Liver (tissue), 9 donors: Measurements from ENCODE around the gene MPDZ. TPM values are rescaled to one million over a fixed set of nuclear protein-coding genes. Genes with fewer than 3 reads are reported as not detected.
A peak's percentile ranks its signal among the peaks of the same experiment; 100 is the strongest.

Source experiments
- DNase-seq: peaks from one replicate; pipeline ENCODE4 v3.0.0-alpha.2; 2017; ENCODE audit warnings: low spot score
- H3K27ac ChIP-seq, 2 donors: one replicate each; pipeline ENCODE4 v1.7.0; 2013; ENCODE audit warnings: inconsistent platforms in 2 of 2, low read length in 2 of 2, control low read depth in 1 of 2, low read depth in 1 of 2, mild to moderate bottlenecking in 1 of 2
- H3K27me3 ChIP-seq, 4 donors: one replicate each; pipeline versions ENCODE4 v1.6.1 to v1.7.0; 2013; ENCODE audit warnings: low read length in 3 of 4, inconsistent platforms in 1 of 4, mild to moderate bottlenecking in 1 of 4, moderate library complexity in 1 of 4; ENCODE audit not compliant: control insufficient read depth in 4 of 4, insufficient read depth in 4 of 4
- H3K36me3 ChIP-seq, 4 donors: one replicate each; pipeline versions ENCODE4 v1.6.1 to v1.7.0; 2013; ENCODE audit warnings: low read length in 3 of 4, mild to moderate bottlenecking in 3 of 4, low read depth in 1 of 4, moderate library complexity in 1 of 4; ENCODE audit not compliant: control insufficient read depth in 4 of 4, insufficient read depth in 3 of 4
- H3K4me1 ChIP-seq, 4 donors: one replicate each; pipeline versions ENCODE4 v1.6.1 to v1.7.0; 2013; ENCODE audit warnings: low read length in 3 of 4, mild to moderate bottlenecking in 3 of 4, moderate library complexity in 1 of 4; ENCODE audit not compliant: control insufficient read depth in 4 of 4, insufficient read depth in 4 of 4
- H3K4me3 ChIP-seq, 3 donors: one replicate each; pipeline versions ENCODE4 v1.6.1 to v1.7.0; 2013; ENCODE audit warnings: low read length in 3 of 3, control low read depth in 1 of 3, low read depth in 1 of 3, mild to moderate bottlenecking in 1 of 3
- H3K9ac ChIP-seq, 2 donors: one replicate each; pipeline ENCODE4 v1.7.0; 2013; ENCODE audit warnings: low read length in 2 of 2, mild to moderate bottlenecking in 2 of 2, moderate library complexity in 2 of 2, control low read depth in 1 of 2, low read depth in 1 of 2
- H3K9me3 ChIP-seq, 4 donors: one replicate each; pipeline versions ENCODE4 v1.6.1 to v1.7.0; 2013; ENCODE audit warnings: low read length in 3 of 4; ENCODE audit not compliant: control insufficient read depth in 4 of 4
- ATF3 ChIP-seq: IDR thresholded peaks from 2 replicates; pipeline ENCODE4 v1.6.1; 2016; ENCODE audit warnings: antibody characterized with exemption
- CTCF ChIP-seq: fragments of 150-350 bp; IDR thresholded peaks from 2 replicates; pipeline ENCODE4 v1.5.1; 2017; ENCODE audit warnings: improper control_type of control experiment, low read depth, low read length; ENCODE audit not compliant: missing input control
- EGR1 ChIP-seq, 2 donors: IDR thresholded peaks; 2 replicates each; pipeline ENCODE4 v1.6.1; 2016 to 2018; ENCODE audit warnings: antibody characterized with exemption in 2 of 2, low read depth in 2 of 2
- FOXA1 ChIP-seq: IDR thresholded peaks from 2 replicates; pipeline ENCODE4 v1.6.1; 2016; ENCODE audit warnings: antibody characterized with exemption
- GABPA ChIP-seq, 2 donors: IDR thresholded peaks in 1 of 2; conservative IDR thresholded peaks in 1 of 2; 2 replicates each; pipeline ENCODE4 v1.6.1; 2016; ENCODE audit warnings: antibody characterized with exemption in 2 of 2, mild to moderate bottlenecking in 1 of 2, moderate library complexity in 1 of 2
- HNF4A ChIP-seq, 2 donors: conservative IDR thresholded peaks; 2 replicates each; pipeline ENCODE4 v1.6.1; 2016; ENCODE audit warnings: antibody characterized with exemption in 2 of 2, mild to moderate bottlenecking in 2 of 2
- HNF4G ChIP-seq: IDR thresholded peaks from 2 replicates; pipeline ENCODE4 v1.6.1; 2016; ENCODE audit warnings: antibody characterized with exemption
- JUND ChIP-seq, 2 donors: IDR thresholded peaks; 2 replicates each; pipeline ENCODE4 v1.6.1; 2016; ENCODE audit warnings: antibody characterized with exemption in 2 of 2
- RAD21 ChIP-seq, 2 donors: IDR thresholded peaks; 2 replicates each; pipeline ENCODE4 v1.6.1; 2016; ENCODE audit warnings: antibody characterized with exemption in 2 of 2, mild to moderate bottlenecking in 2 of 2
- REST ChIP-seq: IDR thresholded peaks from 2 replicates; pipeline ENCODE4 v1.6.1; 2016; ENCODE audit warnings: antibody characterized with exemption, mild to moderate bottlenecking
- SP1 ChIP-seq: IDR thresholded peaks from 2 replicates; pipeline ENCODE4 v1.6.1; 2018; ENCODE audit warnings: antibody characterized with exemption, mild to moderate bottlenecking
- TAF1 ChIP-seq: conservative IDR thresholded peaks from 2 replicates; pipeline ENCODE4 v1.6.1; 2016; ENCODE audit warnings: antibody characterized with exemption, mild to moderate bottlenecking
- WGBS: extraction: QIAGEN DNeasy Blood & Tissue Kit; methylation state at CpG from one replicate; pipeline ENCODE4 v1.1.7; 2013; 5-methylcytosine and 5-hydroxymethylcytosine counted together
- polyA plus RNA-seq, 2 donors: library from polyadenylated mRNA; stranded (reverse) in 1 of 2; unstranded in 1 of 2; fragments of 200-250 nt in 1 of 2; fragments of >200 nt in 1 of 2; fragmentation: Nextera tagmentation in 1 of 2; extraction: Ambion mirVana in 1 of 2; gene quantifications; one replicate each; pipeline versions ENCODE4 v1.2.1 to v1.2.3, GENCODE V29; 2013 to 2015
- total RNA-seq, 2 donors: library from RNA; depleted of rRNA; stranded (reverse); fragments of >200 nt; gene quantifications; one replicate each; pipeline ENCODE4 v1.2.3, GENCODE V29; 2014
- donor health status: healthy.
- donor health status: healthy.
- donor health status: healthy.
- donor health status: healthy.
- donor health status: healthy.

The MPDZ gene
- total and polyA plus RNA-seq, 4 donors: 20.3 to 71.2 (median 30.2) TPM

GRCh38 chr9:13070612-13071595 lies 208.6 kb downstream of the MPDZ start (continued):
- TF ChIP-seq REST (peak; percentile 74), RAD21 (IDR thresholded peaks at IDR 0.05) (peak in 1 of 2 donors; percentile 21), HNF4G (no peak), EGR1 (IDR thresholded peaks at IDR 0.05; ENCODE audit: low read depth in 2 of 2) (no peak), GABPA (IDR thresholded peaks at IDR 0.05 in 1 of 2, conservative IDR thresholded peaks at IDR 0.05 in 1 of 2) (no peak), SP1 (peak; percentile 67), CTCF (no peak)

- 94% methylated on average over 3 of the region's 3 CpGs for WGBS
- no peaks in the 10 kb centered on the region for H3K27me3 ChIP-seq
Measured at GRCh38 chr9:13069498-13069897, 210.0 kb downstream of the MPDZ start.

GRCh38 chr9:13064676-13065075 lies 214.8 kb downstream of the MPDZ start:
- Histone ChIP-seq H3K27me3 (no peaks in the 10 kb centered on the region), H3K4me1 (peaks cover 0 to 1% (median 0%) of the 10 kb centered on the region in 4 donors), H3K9me3 (no peaks in the 10 kb centered on the region), H3K9ac (no peak overlapping the region), H3K36me3 (no peaks in the 10 kb centered on the region), H3K27ac (no peak overlapping the region), H3K4me3 (no peak overlapping the region)
- DNase-seq: no peak
- TF ChIP-seq HNF4A (conservative IDR thresholded peaks at IDR 0.05) (no peak), TAF1 (no peak), GABPA (IDR thresholded peaks at IDR 0.05 in 1 of 2, conservative IDR thresholded peaks at IDR 0.05 in 1 of 2) (no peak), RAD21 (IDR thresholded peaks at IDR 0.05) (no peak), SP1 (no peak), ATF3 (no peak), JUND (IDR thresholded peaks at IDR 0.05) (no peak)
- WGBS: 51% methylated on average over 1 of the region's 1 CpG

More at GRCh38 chr9:13069498-13069897, 210.0 kb downstream of the MPDZ start:
- Histone ChIP-seq H3K9ac (no peak overlapping the region), H3K4me1 (peaks cover 0 to 18% (median 1%) of the 10 kb centered on the region in 4 donors), H3K4me3 (no peak overlapping the region), H3K36me3 (no peaks in the 10 kb centered on the region), H3K9me3 (no peaks in the 10 kb centered on the region), H3K27ac (no peak overlapping the region)
- DNase-seq: no peak
- TF ChIP-seq FOXA1 (no peak), GABPA (IDR thresholded peaks at IDR 0.05 in 1 of 2, conservative IDR thresholded peaks at IDR 0.05 in 1 of 2) (no peak)
